GM19452 (cell line): ENCODE measurements around the gene HELB.

Experiments used
- ATAC-seq: cut with Tn5 transposase; IDR thresholded peaks from one replicate; pipeline ENCODE4 v1.9.1; 2021; ENCODE audit not compliant: unreplicated experiment

The HELB gene

GRCh38 chr12:66302827-66303169 is 505 bp downstream of the HELB start:
- no peak for ATAC-seq

- peak; percentile 52 for ATAC-seq
Measured at GRCh38 chr12:66303316-66303804, 1.1 kb downstream of the HELB start.

GRCh38 chr12:66304296-66304900 is 2.1 kb downstream of the HELB start:
- no peak for ATAC-seq

GRCh38 chr12:66309606-66310005 is 7.3 kb downstream of the HELB start:
- no peak for ATAC-seq

- no peak for ATAC-seq
Measured at GRCh38 chr12:66312189-66312588, 9.9 kb downstream of the HELB start.

GRCh38 chr12:66314278-66314677 is 12.0 kb downstream of the HELB start:
- ATAC-seq = no peak

GRCh38 chr12:66319266-66319954 is 17.1 kb downstream of the HELB start:
- ATAC-seq = no peak

- no peak for ATAC-seq
Measured at GRCh38 chr12:66320996-66321395, 18.7 kb downstream of the HELB start.

GRCh38 chr12:66321435-66321834 is 19.1 kb downstream of the HELB start:
- no peak for ATAC-seq

- ATAC-seq = no peak
Measured at GRCh38 chr12:66323017-66323416, 20.7 kb downstream of the HELB start.

- ATAC-seq = no peak
Measured at GRCh38 chr12:66329941-66330340, 27.6 kb downstream of the HELB start.

- ATAC-seq = no peak
Measured at GRCh38 chr12:66331016-66331415, 28.7 kb downstream of the HELB start.

- ATAC-seq = no peak
Measured at GRCh38 chr12:66331814-66332213, 29.5 kb downstream of the HELB start.

GRCh38 chr12:66335746-66336145 is 33.5 kb downstream of the HELB start:
- no peak for ATAC-seq

GRCh38 chr12:66337381-66338010 is 35.2 kb downstream of the HELB start:
- no peak for ATAC-seq

GRCh38 chr12:66340131-66340530 is 37.8 kb downstream of the HELB start:
- no peak for ATAC-seq

- ATAC-seq = no peak
Measured at GRCh38 chr12:66341126-66341525, 38.8 kb downstream of the HELB start.

- no peak for ATAC-seq
Measured at GRCh38 chr12:66345212-66345611, 42.9 kb downstream of the HELB start.

GRCh38 chr12:66345956-66346355 is 43.7 kb downstream of the HELB start:
- no peak for ATAC-seq

- no peak for ATAC-seq
Measured at GRCh38 chr12:66351301-66351700, 49.0 kb downstream of the HELB start.

GRCh38 chr12:66352197-66352596 is 49.9 kb downstream of the HELB start:
- no peak for ATAC-seq

- no peak for ATAC-seq
Measured at GRCh38 chr12:66352899-66353298, 50.6 kb downstream of the HELB start.
